ENCODE data around the gene RABGAP1L. TPM values are rescaled to one million over a fixed set of nuclear protein-coding genes. Genes with fewer than 3 reads are reported as not detected.

RABGAP1L gene
- total RNA-seq, 2 experiments from 2014 or later: 47.4 to 53.3 TPM

DNA sequence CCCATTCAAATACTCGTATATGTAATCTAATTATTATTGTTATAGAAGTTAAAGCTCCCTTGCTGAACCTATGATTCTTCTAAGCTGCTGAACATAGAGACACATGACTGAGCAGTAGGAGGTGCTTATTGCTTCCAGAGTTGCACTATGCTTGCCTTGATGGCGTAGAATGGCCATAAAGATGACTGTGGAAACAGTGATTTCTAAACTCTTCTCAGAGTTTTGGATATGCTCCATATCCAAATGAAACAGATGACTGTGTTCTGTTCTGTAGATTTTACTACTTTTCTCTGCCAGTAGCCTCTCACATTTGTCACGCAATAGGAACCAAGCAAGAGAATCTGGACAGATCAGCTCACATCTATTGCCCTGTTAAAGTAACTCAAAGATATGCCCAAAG lies 752.3 kb downstream of the RABGAP1L start:
- ChIA-PET POLR2A (no interaction called here), CTCF (interaction anchor here (1.2 to 1.5 kb wide), 2 partner anchors 11 to 12 kb away, joined by 4 to 5 read pairs; no protein-coding TSS in a partner anchor)
- DNase-seq: no peak
- Mint-ChIP-seq H3K27me3 (no peaks in the 10 kb centered on the region), H3K36me3 (ENCODE audit: low read depth) (peaks cover 14% of the 10 kb centered on the region), H3K9me3 (peaks cover 11% of the 10 kb centered on the region), H3K27ac (no peak overlapping the region), H3K4me3 (no peak overlapping the region), H3K4me1 (peaks cover 37% of the 10 kb centered on the region)

GRCh38 chr1:174912264-174912663 lies 752.9 kb downstream of the RABGAP1L start:
- POLR2A ChIA-PET: interaction anchor here (1.0 kb wide), 1 partner anchor 87 kb away, joined by 3 read pairs; no protein-coding TSS in a partner anchor
- Mint-ChIP-seq H3K27me3 (no peaks in the 10 kb centered on the region), H3K4me1 (peaks cover 42% of the 10 kb centered on the region), H3K36me3 (ENCODE audit: low read depth) (peaks cover 11% of the 10 kb centered on the region), H3K4me3 (no peak overlapping the region), H3K27ac (no peak overlapping the region), H3K9me3 (peaks cover 7% of the 10 kb centered on the region)
- no peak for DNase-seq
- CTCF ChIA-PET: interaction anchor here (1.2 to 1.5 kb wide), 2 partner anchors 10 to 11 kb away, joined by 4 to 5 read pairs; no protein-coding TSS in a partner anchor

GRCh38 chr1:174913225-174913903 lies 754.0 kb downstream of the RABGAP1L start:
- Mint-ChIP-seq H3K4me3 (no peak overlapping the region), H3K27me3 (no peaks in the 10 kb centered on the region), H3K9me3 (peaks cover 2% of the 10 kb centered on the region), H3K4me1 (peaks cover 40% of the 10 kb centered on the region), H3K27ac (no peak overlapping the region), H3K36me3 (ENCODE audit: low read depth) (peaks cover 5% of the 10 kb centered on the region)
- DNase-seq: no peak
- CTCF ChIA-PET: interaction anchor here (1.1 kb wide), 1 partner anchor 45 kb away, joined by 3 read pairs; no protein-coding TSS in a partner anchor
- POLR2A ChIA-PET: interaction anchor here (1.0 kb wide), 1 partner anchor 86 kb away, joined by 3 read pairs; no protein-coding TSS in a partner anchor

- DNase-seq: no peak
- ChIA-PET CTCF (no interaction called here), POLR2A (no interaction called here)
- Mint-ChIP-seq H3K36me3 (ENCODE audit: low read depth) (peaks cover 7% of the 10 kb centered on the region), H3K27ac (no peak overlapping the region), H3K4me1 (peaks cover 32% of the 10 kb centered on the region), H3K9me3 (peaks cover 1% of the 10 kb centered on the region), H3K4me3 (no peak overlapping the region), H3K27me3 (no peaks in the 10 kb centered on the region)
Observed at GRCh38 chr1:174914991-174915390, 755.7 kb downstream of the RABGAP1L start.

DNA sequence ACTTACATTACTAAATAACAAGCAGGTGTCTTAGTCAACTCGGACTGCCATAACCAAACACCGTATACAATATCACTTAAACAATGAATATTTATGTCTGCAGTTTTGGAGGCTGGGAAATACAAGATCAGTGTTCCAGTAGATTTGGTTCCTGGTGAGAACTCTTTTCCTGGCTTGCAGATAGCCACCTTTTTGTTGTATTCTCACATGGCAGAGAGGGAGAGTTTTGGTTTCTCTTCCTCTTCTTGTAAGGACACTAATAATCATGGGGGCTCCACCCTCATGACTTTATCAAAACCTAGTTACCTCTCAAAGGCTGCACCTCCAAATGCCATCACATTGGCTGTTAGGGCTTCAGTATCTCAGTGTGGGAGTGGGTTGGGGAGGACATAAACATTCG lies 757.5 kb downstream of the RABGAP1L start:
- DNase-seq: no peak
- no peak overlapping the region for H3K4me3 Mint-ChIP-seq
- peak overlapping the region; percentile 59 for H3K27ac Mint-ChIP-seq
- POLR2A ChIA-PET: no interaction called here
- peaks cover 24% of the 10 kb centered on the region for H3K4me1 Mint-ChIP-seq
- CTCF ChIA-PET: no interaction called here
- no peaks in the 10 kb centered on the region for H3K27me3 Mint-ChIP-seq
- peaks cover 11% of the 10 kb centered on the region for H3K36me3 Mint-ChIP-seq (ENCODE audit: low read depth)
- H3K9me3 Mint-ChIP-seq: peaks cover 8% of the 10 kb centered on the region

GRCh38 chr1:174920093-174920492 lies 760.8 kb downstream of the RABGAP1L start:
- CTCF ChIA-PET: no interaction called here
- Mint-ChIP-seq H3K36me3 (ENCODE audit: low read depth) (peaks cover 15% of the 10 kb centered on the region), H3K4me3 (no peak overlapping the region), H3K27ac (no peak overlapping the region), H3K27me3 (no peaks in the 10 kb centered on the region), H3K4me1 (peaks cover 11% of the 10 kb centered on the region), H3K9me3 (peaks cover 13% of the 10 kb centered on the region)
- DNase-seq: no peak
- POLR2A ChIA-PET: no interaction called here

- ChIA-PET CTCF (interaction anchor here (0.6 to 1.0 kb wide), 3 partner anchors 11 to 586 kb away, joined by 3 to 4 read pairs (median 3); no protein-coding TSS in a partner anchor), POLR2A (no interaction called here)
- no peak for DNase-seq
Observed at GRCh38 chr1:174922121-174922520, 762.8 kb downstream of the RABGAP1L start.

DNA sequence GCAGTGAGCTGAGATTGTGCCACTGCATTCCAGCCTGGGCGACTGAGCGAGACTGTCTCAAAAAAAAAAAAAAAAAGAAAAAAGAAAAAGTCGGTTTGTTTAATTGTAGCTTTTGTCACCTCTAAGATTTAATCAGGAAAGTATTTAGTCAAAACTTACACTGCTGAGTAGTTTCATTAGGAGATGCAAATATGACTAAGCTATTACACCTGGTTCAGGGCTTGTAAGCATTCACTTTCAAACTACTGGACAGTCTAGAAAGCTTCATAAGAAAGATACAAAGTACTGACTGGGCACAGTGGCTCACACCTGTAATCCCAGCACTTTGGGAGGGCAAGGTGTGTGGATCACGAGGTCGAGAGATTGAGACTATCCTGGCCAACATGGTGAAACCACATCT lies 764.5 kb downstream of the RABGAP1L start:
- Mint-ChIP-seq H3K27ac (no peak overlapping the region), H3K36me3 (ENCODE audit: low read depth) (peaks cover 21% of the 10 kb centered on the region), H3K4me3 (no peak overlapping the region), H3K4me1 (no peaks in the 10 kb centered on the region), H3K27me3 (no peaks in the 10 kb centered on the region), H3K9me3 (peaks cover 16% of the 10 kb centered on the region)
- DNase-seq: no peak
- ChIA-PET POLR2A (no interaction called here), CTCF (interaction anchor here (0.6 to 1.4 kb wide), 2 partner anchors 12 to 31 kb away, joined by 3 to 5 read pairs; no protein-coding TSS in a partner anchor)

More at GRCh38 chr1:174922121-174922520, 762.8 kb downstream of the RABGAP1L start:
- Mint-ChIP-seq H3K36me3 (ENCODE audit: low read depth) (peaks cover 21% of the 10 kb centered on the region), H3K4me3 (no peak overlapping the region), H3K4me1 (peaks cover under 1% of the 10 kb centered on the region), H3K27ac (no peak overlapping the region), H3K9me3 (peaks cover 16% of the 10 kb centered on the region), H3K27me3 (no peaks in the 10 kb centered on the region)

DNA sequence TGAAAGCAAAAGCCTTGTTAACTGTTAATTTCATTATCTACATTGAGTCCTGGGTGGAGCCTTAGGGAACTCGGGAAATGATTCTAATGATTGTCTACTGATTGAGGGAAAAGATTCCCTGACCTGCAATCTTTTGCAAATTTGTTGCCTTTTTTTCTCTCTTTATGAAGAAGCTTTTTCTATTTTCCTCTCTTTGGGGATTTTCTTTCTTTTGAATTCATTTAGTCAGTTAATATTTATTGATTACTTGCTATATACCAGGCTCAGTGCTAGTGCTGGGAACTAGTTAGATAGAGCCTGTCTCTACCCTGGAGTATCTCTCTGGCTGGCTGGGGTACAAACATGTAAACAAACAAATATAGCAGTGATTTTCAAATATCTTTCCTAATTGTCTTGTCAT lies 769.2 kb downstream of the RABGAP1L start:
- ChIA-PET POLR2A (no interaction called here), CTCF (no interaction called here)
- no peak overlapping the region for H3K4me3 Mint-ChIP-seq
- no peaks in the 10 kb centered on the region for H3K27me3 Mint-ChIP-seq
- H3K9me3 Mint-ChIP-seq: peaks cover 9% of the 10 kb centered on the region
- no peak overlapping the region for H3K27ac Mint-ChIP-seq
- H3K36me3 Mint-ChIP-seq (ENCODE audit: low read depth): peaks cover 10% of the 10 kb centered on the region
- H3K4me1 Mint-ChIP-seq: no peaks in the 10 kb centered on the region
- DNase-seq: no peak

GRCh38 chr1:174931214-174931613 lies 771.9 kb downstream of the RABGAP1L start:
- Mint-ChIP-seq H3K27me3 (no peaks in the 10 kb centered on the region), H3K9me3 (no peaks in the 10 kb centered on the region), H3K4me3 (no peak overlapping the region), H3K27ac (no peak overlapping the region), H3K36me3 (ENCODE audit: low read depth) (no peaks in the 10 kb centered on the region), H3K4me1 (no peaks in the 10 kb centered on the region)
- no peak for DNase-seq
- CTCF ChIA-PET: interaction anchor here (0.9 kb wide), 1 partner anchor 125 kb away, joined by 3 read pairs; no protein-coding TSS in a partner anchor
- POLR2A ChIA-PET: no interaction called here

- no peak for DNase-seq
- POLR2A ChIA-PET: no interaction called here
- H3K27me3 Mint-ChIP-seq: no peaks in the 10 kb centered on the region
- no peaks in the 10 kb centered on the region for H3K4me1 Mint-ChIP-seq
- no peak overlapping the region for H3K4me3 Mint-ChIP-seq
- no peaks in the 10 kb centered on the region for H3K9me3 Mint-ChIP-seq
- CTCF ChIA-PET: no interaction called here
- H3K36me3 Mint-ChIP-seq (ENCODE audit: low read depth): no peaks in the 10 kb centered on the region
- no peak overlapping the region for H3K27ac Mint-ChIP-seq
Observed at GRCh38 chr1:174932587-174932986, 773.3 kb downstream of the RABGAP1L start.

- H3K36me3 Mint-ChIP-seq (ENCODE audit: low read depth): no peaks in the 10 kb centered on the region
- ChIA-PET POLR2A (no interaction called here), CTCF (interaction anchor here (0.6 to 1.5 kb wide), 4 partner anchors 9 to 42 kb away, joined by 3 read pairs; no protein-coding TSS in a partner anchor)
- no peak overlapping the region for H3K4me3 Mint-ChIP-seq
- peaks cover 7% of the 10 kb centered on the region for H3K4me1 Mint-ChIP-seq
- H3K27me3 Mint-ChIP-seq: no peaks in the 10 kb centered on the region
- no peak for DNase-seq
- no peak overlapping the region for H3K27ac Mint-ChIP-seq
- H3K9me3 Mint-ChIP-seq: no peaks in the 10 kb centered on the region
Observed at GRCh38 chr1:174935961-174936727, 776.8 kb downstream of the RABGAP1L start.
